OCI-LY7 (cell line): Measurements from ENCODE around the gene WDFY4. TPM values are rescaled to one million over a fixed set of nuclear protein-coding genes. Genes with fewer than 3 reads are reported as not detected.

ENCODE experiments used
- BruUV-seq: library from RNA; stranded (reverse); fragments of 400-500 nt; replicated peaks from 2 replicates; lab custom pipeline; 2021; lab: Mats Ljungman, UMichigan
- CTCF ChIA-PET: fragments of 300-600 bp; sonication (Branson Sonifier 250); formaldehyde crosslinking; loops from one replicate; lab custom pipeline; 2022; ENCODE audit warnings: antibody characterized with exemption; ENCODE audit not compliant: unreplicated experiment; lab: Charles Lee
- POLR2A ChIA-PET: fragments of 300-600 bp; sonication (Branson Sonifier 250); formaldehyde crosslinking; loops from one replicate; lab custom pipeline; 2022; ENCODE audit warnings: antibody characterized with exemption; lab: Charles Lee
- DNase-seq: peaks from one replicate; pipeline ENCODE4 v3.0.0-alpha.2; 2015; ENCODE audit warnings: low spot score
- H2AFZ ChIP-seq: fragments of 200-600 bp; sonication (generic), shearing (Covaris generic); 2 replicates; pipeline ENCODE4 v1.6.1; 2014; ENCODE audit warnings: mild to moderate bottlenecking, antibody characterized with exemption, low read length, moderate library complexity
- H3K27ac ChIP-seq: fragments of 200-600 bp; sonication (generic); 2 replicates; pipeline ENCODE4 v1.5.1; 2014; ENCODE audit warnings: mixed run types, low read depth, mild to moderate bottlenecking, moderate library complexity, low read length, inconsistent platforms; ENCODE audit not compliant: poor library complexity, severe bottlenecking
- H3K36me3 ChIP-seq: fragments of 200-600 bp; sonication (generic); 2 replicates; pipeline ENCODE4 v1.6.1; 2014; ENCODE audit warnings: mild to moderate bottlenecking, antibody characterized with exemption, low read length, moderate library complexity, mixed read lengths; ENCODE audit not compliant: insufficient read depth
- H3K4me1 ChIP-seq: fragments of 200-600 bp; sonication (generic); 2 replicates; pipeline ENCODE4 v1.5.1; 2014; ENCODE audit warnings: mild to moderate bottlenecking, low read length; ENCODE audit not compliant: insufficient read depth, poor library complexity, severe bottlenecking
- H3K4me2 ChIP-seq: fragments of 200-600 bp; sonication (generic); 2 replicates; pipeline ENCODE4 v1.6.1; 2014; ENCODE audit warnings: mild to moderate bottlenecking, low read length
- H3K4me3 ChIP-seq: fragments of 200-600 bp; sonication (generic); 2 replicates; pipeline ENCODE4 v1.5.1; 2014; ENCODE audit warnings: mild to moderate bottlenecking, low read depth, low read length; ENCODE audit not compliant: poor library complexity, severe bottlenecking
- H3K79me2 ChIP-seq: fragments of 200-600 bp; sonication (generic); 2 replicates; pipeline ENCODE4 v1.6.1; 2016; ENCODE audit warnings: low read depth, mild to moderate bottlenecking, low read length, moderate library complexity, mixed read lengths; ENCODE audit not compliant: insufficient read depth
- H3K9me2 ChIP-seq: fragments of 200-600 bp; sonication (generic); 2 replicates; pipeline ENCODE4 v1.6.1; 2016; ENCODE audit warnings: mild to moderate bottlenecking, low read length, mixed read lengths; ENCODE audit not compliant: insufficient read depth
- H3K9me3 ChIP-seq: fragments of 200-600 bp; sonication (generic); 2 replicates; pipeline ENCODE4 v1.6.1; 2014; ENCODE audit warnings: mild to moderate bottlenecking, mixed run types, low read length, mixed read lengths
- H4K20me1 ChIP-seq: fragments of 200-600 bp; sonication (generic); 2 replicates; pipeline ENCODE4 v1.6.1; 2014; ENCODE audit warnings: mild to moderate bottlenecking, antibody characterized with exemption, low read length, moderate library complexity, mixed read lengths; ENCODE audit not compliant: insufficient read depth
- CTCF ChIP-seq: fragments of 200-600 bp; sonication (generic); conservative IDR thresholded peaks from 2 replicates; pipeline ENCODE4 v1.5.1; 2014; ENCODE audit warnings: mild to moderate bottlenecking, antibody characterized with exemption, low read length, moderate library complexity, mixed read lengths
- EZH2phosphoT487 ChIP-seq: fragments of 200-600 bp; sonication (generic); IDR thresholded peaks from 2 replicates; pipeline ENCODE4 v1.6.1; 2018; ENCODE audit warnings: low read depth, borderline replicate concordance, mild to moderate bottlenecking, mixed run types, antibody characterized with exemption, low read length, moderate library complexity, mixed read lengths
- intact Hi-C: fragments of 100-400 bp; cut with micrococcal nuclease; formaldehyde crosslinking; loops from one replicate; pipeline ENCODE4 v1.10.0; 2022; ENCODE audit not compliant: unreplicated experiment
- total RNA-seq, 2 experiments: library from RNA; depleted of rRNA in 1 of 2; stranded (reverse); fragments of >200 nt in 1 of 2; shearing (Covaris generic) in 1 of 2; gene quantifications; 2 replicates each; pipeline ENCODE4 v1.2.3, GENCODE V29; 2014 to 2022

The WDFY4 gene
- total RNA-seq, 2 experiments from 2014 or later: 51.5 to 85.6 TPM

- H2AFZ ChIP-seq: no peak overlapping the region
- ChIA-PET CTCF (no interaction called here), POLR2A (interaction anchor here (0.7 to 1.5 kb wide), 2 partner anchors 8 to 14 kb away, joined by 3 read pairs; no protein-coding TSS in a partner anchor)
- no peaks in the 10 kb centered on the region for H3K9me2 ChIP-seq
- H3K79me2 ChIP-seq: no peaks in the 10 kb centered on the region
- peaks cover 92% of the 10 kb centered on the region for H3K36me3 ChIP-seq
- H3K4me1 ChIP-seq: no peaks in the 10 kb centered on the region
- H3K4me2 ChIP-seq: no peak overlapping the region
- H3K27ac ChIP-seq: no peak overlapping the region
- H3K4me3 ChIP-seq: no peak overlapping the region
- TF ChIP-seq CTCF: no peak
- TF ChIP-seq EZH2phosphoT487: no peak
- no peaks in the 10 kb centered on the region for H4K20me1 ChIP-seq
- no peak for DNase-seq
- intact Hi-C loops: no loop called here
- no TSS peak for BruUV-seq
- H3K9me3 ChIP-seq: no peaks in the 10 kb centered on the region
Observed at GRCh38 chr10:48768926-48769325, 84.3 kb downstream of the WDFY4 start.

GRCh38 chr10:48769706-48770435 is 85.2 kb downstream of the WDFY4 start:
- POLR2A ChIA-PET: interaction anchor here (0.7 to 1.5 kb wide), 2 partner anchors 9 to 15 kb away, joined by 3 read pairs; no protein-coding TSS in a partner anchor
- H3K27ac ChIP-seq: no peak overlapping the region
- H3K79me2 ChIP-seq: no peaks in the 10 kb centered on the region
- no peaks in the 10 kb centered on the region for H3K9me3 ChIP-seq
- no peaks in the 10 kb centered on the region for H3K4me1 ChIP-seq
- intact Hi-C loops: no loop called here
- no peak for DNase-seq
- no TSS peak for BruUV-seq
- no peaks in the 10 kb centered on the region for H4K20me1 ChIP-seq
- H3K36me3 ChIP-seq: peaks cover 91% of the 10 kb centered on the region
- H3K4me2 ChIP-seq: no peak overlapping the region
- TF ChIP-seq EZH2phosphoT487: no peak
- CTCF ChIA-PET: no interaction called here
- no peak overlapping the region for H3K4me3 ChIP-seq
- H3K9me2 ChIP-seq: no peaks in the 10 kb centered on the region
- H2AFZ ChIP-seq: no peak overlapping the region

- Histone ChIP-seq H3K9me2 (no peaks in the 10 kb centered on the region), H3K36me3 (peaks cover 91% of the 10 kb centered on the region), H3K9me3 (no peaks in the 10 kb centered on the region), H3K4me3 (no peak overlapping the region), H2AFZ (no peak overlapping the region), H4K20me1 (no peaks in the 10 kb centered on the region), H3K79me2 (no peaks in the 10 kb centered on the region), H3K4me2 (no peak overlapping the region), H3K27ac (no peak overlapping the region), H3K4me1 (no peaks in the 10 kb centered on the region)
- intact Hi-C loops: no loop called here
- ChIA-PET POLR2A (no interaction called here), CTCF (no interaction called here)
- no peak for DNase-seq
- no TSS peak for BruUV-seq
- no peak for TF ChIP-seq EZH2phosphoT487
- TF ChIP-seq CTCF: no peak
Observed at GRCh38 chr10:48770561-48771089, 86.0 kb downstream of the WDFY4 start.
